ENCODE data around the gene OXT.

The OXT gene

DNA sequence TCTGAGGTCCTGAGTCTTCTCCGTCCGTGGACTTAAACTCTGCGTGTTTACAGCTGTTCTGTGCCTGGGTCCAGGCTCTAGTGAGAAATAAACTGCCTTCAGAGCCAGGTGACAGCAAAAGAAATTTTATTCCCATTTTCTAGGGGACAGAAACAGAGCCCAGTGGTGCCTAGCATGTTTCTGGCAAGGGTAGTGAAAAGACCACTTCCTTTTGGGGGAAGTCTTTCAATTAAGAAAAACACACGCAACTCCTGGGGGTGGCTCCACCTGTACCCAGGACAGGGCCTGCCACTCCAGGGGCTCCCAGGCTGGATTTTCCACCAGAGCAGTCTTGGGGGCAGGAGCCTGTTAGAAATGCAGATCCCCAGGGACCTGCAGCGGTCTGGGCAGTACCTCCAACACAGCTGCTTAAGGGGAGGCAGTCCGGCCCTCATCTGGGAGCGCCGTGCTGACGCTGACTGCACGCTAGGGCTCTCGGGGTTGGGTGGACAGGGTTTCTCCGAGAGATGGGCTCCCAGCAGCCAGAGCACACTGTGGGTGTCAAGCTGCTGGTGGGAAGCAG is 36.1 kb downstream of the OXT start:
- no peak for TF ChIP-seq EGR1 (IDR thresholded peaks at IDR 0.05)
- TF ChIP-seq YY1 (IDR thresholded peaks at IDR 0.05; ENCODE audit: low read depth): no peak
- TF ChIP-seq, protein P1, sequence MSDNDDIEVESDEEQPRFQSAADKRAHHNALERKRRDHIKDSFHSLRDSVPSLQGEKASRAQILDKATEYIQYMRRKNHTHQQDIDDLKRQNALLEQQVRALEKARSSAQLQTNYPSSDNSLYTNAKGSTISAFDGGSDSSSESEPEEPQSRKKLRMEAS (IDR thresholded peaks at IDR 0.05): no peak
- no peak for TF ChIP-seq CEBPB (IDR thresholded peaks at IDR 0.05)
- no peak for TF ChIP-seq TCF12 (IDR thresholded peaks at IDR 0.05; ENCODE audit: low read depth)
- no peak for TF ChIP-seq NFIC (IDR thresholded peaks at IDR 0.05)
- no peak for TF ChIP-seq RAD21 (IDR thresholded peaks at IDR 0.05; ENCODE audit: low read depth)
- TF ChIP-seq, protein P2, sequence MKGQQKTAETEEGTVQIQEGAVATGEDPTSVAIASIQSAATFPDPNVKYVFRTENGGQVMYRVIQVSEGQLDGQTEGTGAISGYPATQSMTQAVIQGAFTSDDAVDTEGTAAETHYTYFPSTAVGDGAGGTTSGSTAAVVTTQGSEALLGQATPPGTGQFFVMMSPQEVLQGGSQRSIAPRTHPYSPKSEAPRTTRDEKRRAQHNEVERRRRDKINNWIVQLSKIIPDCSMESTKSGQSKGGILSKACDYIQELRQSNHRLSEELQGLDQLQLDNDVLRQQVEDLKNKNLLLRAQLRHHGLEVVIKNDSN (IDR thresholded peaks at IDR 0.05): no peak
- TF ChIP-seq EP300 (IDR thresholded peaks at IDR 0.05; ENCODE audit: borderline replicate concordance): no peak
- no peak for TF ChIP-seq ZBTB7A (IDR thresholded peaks at IDR 0.05; ENCODE audit: low read depth)
- no peak for TF ChIP-seq TEAD4 (IDR thresholded peaks at IDR 0.05)
- no peak for TF ChIP-seq CREB1 (IDR thresholded peaks at IDR 0.05; ENCODE audit: low read depth)

DNA sequence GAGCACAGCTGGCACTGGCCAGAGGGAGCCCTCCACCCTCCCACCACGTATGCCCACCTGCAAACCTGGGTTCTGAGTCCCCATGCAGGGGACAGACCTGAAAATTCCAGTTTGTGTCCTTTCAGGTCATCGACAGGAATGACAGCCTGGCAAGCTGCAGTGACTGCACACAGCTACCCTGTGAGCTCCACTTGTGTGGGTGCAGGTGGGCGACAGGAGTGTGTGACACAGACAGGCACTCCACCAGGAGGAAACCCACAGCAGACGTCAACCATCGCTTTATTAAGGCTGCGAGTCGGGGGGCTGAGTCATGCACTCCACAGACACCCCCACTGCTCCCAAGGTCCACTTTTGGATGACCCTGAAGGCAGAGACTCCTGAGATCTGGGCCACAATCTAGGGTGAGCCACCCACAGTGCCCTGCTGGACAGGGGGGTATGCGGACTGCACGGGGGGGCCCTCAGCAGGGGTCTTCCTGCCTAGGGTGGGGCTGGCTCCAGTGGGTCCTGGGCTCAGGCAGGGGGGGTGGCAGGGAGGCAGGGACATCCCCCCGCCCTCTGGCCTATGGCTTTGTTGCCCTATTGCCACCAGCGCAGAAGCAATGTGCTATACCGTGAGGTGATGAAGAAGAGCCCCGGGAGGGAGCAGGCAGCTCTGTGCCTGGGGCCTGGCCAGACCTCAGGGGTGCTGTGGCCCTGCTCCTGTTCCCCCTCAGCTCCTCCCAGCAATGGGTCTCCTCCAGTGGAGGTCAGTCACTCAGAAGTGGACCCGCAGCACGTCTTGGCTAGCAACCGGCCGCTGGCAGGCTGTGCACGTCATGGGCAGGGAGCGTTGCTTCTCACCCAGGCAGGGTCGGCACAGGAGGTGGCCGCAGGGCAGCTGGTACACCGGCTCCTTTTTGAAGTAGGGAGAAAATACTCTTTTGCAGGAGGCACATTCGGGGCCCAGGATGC is 38.2 kb downstream of the OXT start:
- TF ChIP-seq NFIC (IDR thresholded peaks at IDR 0.05) (no peak), YY1 (IDR thresholded peaks at IDR 0.05; ENCODE audit: low read depth) (no peak), CREB1 (IDR thresholded peaks at IDR 0.05; ENCODE audit: low read depth) (no peak), EP300 (IDR thresholded peaks at IDR 0.05; ENCODE audit: borderline replicate concordance) (no peak), TEAD4 (IDR thresholded peaks at IDR 0.05) (no peak), TAF1 (IDR thresholded peaks at IDR 0.05; ENCODE audit: low read depth) (no peak), EGR1 (IDR thresholded peaks at IDR 0.05) (no peak), ZBTB7A (IDR thresholded peaks at IDR 0.05; ENCODE audit: low read depth) (no peak), RAD21 (IDR thresholded peaks at IDR 0.05; ENCODE audit: low read depth) (no peak), TCF12 (IDR thresholded peaks at IDR 0.05; ENCODE audit: low read depth) (no peak), FOXM1 (IDR thresholded peaks at IDR 0.05; ENCODE audit: borderline replicate concordance, low read depth) (no peak), CEBPB (IDR thresholded peaks at IDR 0.05) (no peak)
- TF ChIP-seq, protein P1 (IDR thresholded peaks at IDR 0.05): no peak
- TF ChIP-seq, protein P2 (IDR thresholded peaks at IDR 0.05): no peak
- TF ChIP-seq, protein P3, sequence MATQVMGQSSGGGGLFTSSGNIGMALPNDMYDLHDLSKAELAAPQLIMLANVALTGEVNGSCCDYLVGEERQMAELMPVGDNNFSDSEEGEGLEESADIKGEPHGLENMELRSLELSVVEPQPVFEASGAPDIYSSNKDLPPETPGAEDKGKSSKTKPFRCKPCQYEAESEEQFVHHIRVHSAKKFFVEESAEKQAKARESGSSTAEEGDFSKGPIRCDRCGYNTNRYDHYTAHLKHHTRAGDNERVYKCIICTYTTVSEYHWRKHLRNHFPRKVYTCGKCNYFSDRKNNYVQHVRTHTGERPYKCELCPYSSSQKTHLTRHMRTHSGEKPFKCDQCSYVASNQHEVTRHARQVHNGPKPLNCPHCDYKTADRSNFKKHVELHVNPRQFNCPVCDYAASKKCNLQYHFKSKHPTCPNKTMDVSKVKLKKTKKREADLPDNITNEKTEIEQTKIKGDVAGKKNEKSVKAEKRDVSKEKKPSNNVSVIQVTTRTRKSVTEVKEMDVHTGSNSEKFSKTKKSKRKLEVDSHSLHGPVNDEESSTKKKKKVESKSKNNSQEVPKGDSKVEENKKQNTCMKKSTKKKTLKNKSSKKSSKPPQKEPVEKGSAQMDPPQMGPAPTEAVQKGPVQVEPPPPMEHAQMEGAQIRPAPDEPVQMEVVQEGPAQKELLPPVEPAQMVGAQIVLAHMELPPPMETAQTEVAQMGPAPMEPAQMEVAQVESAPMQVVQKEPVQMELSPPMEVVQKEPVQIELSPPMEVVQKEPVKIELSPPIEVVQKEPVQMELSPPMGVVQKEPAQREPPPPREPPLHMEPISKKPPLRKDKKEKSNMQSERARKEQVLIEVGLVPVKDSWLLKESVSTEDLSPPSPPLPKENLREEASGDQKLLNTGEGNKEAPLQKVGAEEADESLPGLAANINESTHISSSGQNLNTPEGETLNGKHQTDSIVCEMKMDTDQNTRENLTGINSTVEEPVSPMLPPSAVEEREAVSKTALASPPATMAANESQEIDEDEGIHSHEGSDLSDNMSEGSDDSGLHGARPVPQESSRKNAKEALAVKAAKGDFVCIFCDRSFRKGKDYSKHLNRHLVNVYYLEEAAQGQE (IDR thresholded peaks at IDR 0.05; ENCODE audit: low read depth): no peak

DNA sequence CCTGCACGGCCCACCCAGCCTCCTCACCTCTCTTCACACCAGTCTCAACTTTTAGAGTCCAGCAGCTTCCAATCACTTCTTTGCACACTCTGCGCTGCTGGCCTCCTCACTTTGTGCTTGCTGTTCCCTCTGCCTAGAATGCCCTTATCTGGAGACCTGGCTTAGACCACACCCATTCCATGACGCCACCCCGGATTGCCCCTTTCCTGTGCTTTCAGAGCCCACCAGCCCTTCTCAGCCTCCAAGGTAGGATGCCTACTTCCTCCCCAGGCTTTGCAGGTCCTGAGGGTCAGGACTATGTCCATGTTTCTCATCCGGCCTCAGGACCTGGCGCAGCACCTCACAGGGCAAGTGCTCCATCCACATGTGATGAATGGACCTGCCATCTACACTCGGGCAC is 40.1 kb downstream of the OXT start:
- TF ChIP-seq NFIC (IDR thresholded peaks at IDR 0.05) (no peak), EGR1 (IDR thresholded peaks at IDR 0.05) (no peak), TAF1 (IDR thresholded peaks at IDR 0.05; ENCODE audit: low read depth) (no peak), CEBPB (IDR thresholded peaks at IDR 0.05) (no peak)

DNA sequence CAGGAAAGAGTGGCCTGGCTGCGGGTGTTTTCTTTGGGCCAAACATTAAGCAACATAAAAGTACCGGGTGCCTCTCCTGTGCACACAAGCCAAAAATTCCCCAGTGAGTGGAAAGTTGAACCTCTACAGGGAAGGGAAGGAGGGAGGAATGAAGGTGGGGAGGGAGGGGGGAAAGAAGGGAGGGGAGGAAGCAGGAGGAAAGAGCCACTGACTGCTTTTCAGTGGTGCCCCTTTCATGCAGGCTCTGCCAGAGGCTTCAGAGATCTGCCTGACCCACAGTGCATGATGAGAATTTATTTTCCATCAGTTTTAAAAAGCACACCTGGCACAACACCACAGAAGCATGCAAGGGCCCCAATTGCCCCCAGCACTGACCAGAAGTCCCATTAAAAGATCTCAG is 40.6 kb downstream of the OXT start:
- no peak for TF ChIP-seq RAD21 (IDR thresholded peaks at IDR 0.05; ENCODE audit: low read depth)
- TF ChIP-seq TAF1 (IDR thresholded peaks at IDR 0.05; ENCODE audit: low read depth): no peak
- no peak for TF ChIP-seq EGR1 (IDR thresholded peaks at IDR 0.05)
- TF ChIP-seq, protein P2 (IDR thresholded peaks at IDR 0.05): no peak
- no peak for TF ChIP-seq CEBPB (IDR thresholded peaks at IDR 0.05)
- no peak for TF ChIP-seq TEAD4 (IDR thresholded peaks at IDR 0.05)
- TF ChIP-seq FOXM1 (IDR thresholded peaks at IDR 0.05; ENCODE audit: borderline replicate concordance, low read depth): no peak
- TF ChIP-seq, protein P3 (IDR thresholded peaks at IDR 0.05; ENCODE audit: low read depth): no peak
- no peak for TF ChIP-seq NFIC (IDR thresholded peaks at IDR 0.05)
- no peak for TF ChIP-seq ZBTB7A (IDR thresholded peaks at IDR 0.05; ENCODE audit: low read depth)
- TF ChIP-seq TCF12 (IDR thresholded peaks at IDR 0.05; ENCODE audit: low read depth): no peak
- TF ChIP-seq YY1 (IDR thresholded peaks at IDR 0.05; ENCODE audit: low read depth): no peak
- TF ChIP-seq EP300 (IDR thresholded peaks at IDR 0.05; ENCODE audit: borderline replicate concordance): no peak
- TF ChIP-seq, protein P1 (IDR thresholded peaks at IDR 0.05): no peak
- no peak for TF ChIP-seq CREB1 (IDR thresholded peaks at IDR 0.05; ENCODE audit: low read depth)

Measured in Ishikawa (cell line).